Stimulated activated CD4-positive, alpha-beta T cell treated with anti-CD3 and anti-CD28 coated beads, Interleukin-1b, Interleukin-23, amount 100 ng/mL, for 48 hours (primary cell): ENCODE data around the gene GSG1L.

ENCODE experiments used
- DNase-seq: peaks from one replicate; pipeline ENCODE4 v3.0.0-alpha.2; 2020

The GSG1L gene

DNA sequence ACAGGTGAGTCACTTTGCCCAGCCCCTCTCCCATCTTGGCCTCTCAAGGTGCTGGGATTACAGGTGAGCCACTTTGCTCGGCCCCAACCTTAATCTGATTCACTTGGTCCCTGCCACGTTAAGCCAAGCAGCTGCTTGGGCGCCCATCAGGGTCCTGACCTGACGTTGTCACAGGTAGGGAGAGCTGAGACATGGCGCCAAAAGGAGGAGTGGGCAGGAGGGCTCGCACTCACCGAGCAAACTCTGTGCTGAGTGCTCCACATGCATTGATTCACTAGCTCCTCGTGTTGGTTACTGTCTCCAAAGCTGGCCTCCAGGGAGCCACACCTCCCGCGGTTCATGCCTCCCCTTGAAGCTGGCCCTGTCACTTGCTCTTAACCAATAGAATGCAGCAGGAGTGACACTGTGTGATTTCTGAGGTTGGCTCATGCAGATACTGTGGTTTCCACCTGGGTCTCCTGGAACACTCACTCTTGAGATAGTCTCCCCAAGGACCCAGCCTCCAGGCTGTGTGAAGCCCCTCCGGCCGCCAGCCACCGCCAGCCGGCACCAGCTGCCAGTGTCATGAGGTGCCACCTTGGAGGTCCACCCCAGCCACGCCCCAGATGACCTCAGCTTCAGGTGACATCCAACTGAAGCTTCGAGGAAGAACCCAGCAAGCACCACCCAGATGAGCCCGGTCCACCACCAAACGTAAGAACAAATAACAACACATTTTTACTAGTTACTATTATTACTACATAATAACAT lies 223.0 kb downstream of the GSG1L start:
- DNase-seq, result no peak

DNA sequence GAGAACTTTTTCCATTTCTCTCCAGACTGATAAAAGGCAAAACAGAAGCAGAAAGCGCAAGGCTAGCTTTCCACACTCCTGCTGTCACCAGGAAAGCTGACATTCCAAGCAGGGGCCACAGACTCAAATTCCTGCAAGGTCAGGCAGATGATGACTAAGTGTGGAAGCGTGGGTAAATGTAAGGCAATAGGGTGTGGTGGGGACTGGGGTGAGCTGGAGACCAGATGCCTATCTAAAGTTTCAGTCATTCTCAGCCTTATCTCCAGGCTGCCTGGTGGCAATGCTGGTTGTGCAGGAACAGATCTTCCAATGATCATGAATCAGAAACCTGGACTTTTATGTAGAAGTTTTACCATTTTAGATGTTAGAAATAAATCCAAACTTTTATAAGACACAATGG lies 224.1 kb downstream of the GSG1L start:
- DNase-seq, result no peak

DNA sequence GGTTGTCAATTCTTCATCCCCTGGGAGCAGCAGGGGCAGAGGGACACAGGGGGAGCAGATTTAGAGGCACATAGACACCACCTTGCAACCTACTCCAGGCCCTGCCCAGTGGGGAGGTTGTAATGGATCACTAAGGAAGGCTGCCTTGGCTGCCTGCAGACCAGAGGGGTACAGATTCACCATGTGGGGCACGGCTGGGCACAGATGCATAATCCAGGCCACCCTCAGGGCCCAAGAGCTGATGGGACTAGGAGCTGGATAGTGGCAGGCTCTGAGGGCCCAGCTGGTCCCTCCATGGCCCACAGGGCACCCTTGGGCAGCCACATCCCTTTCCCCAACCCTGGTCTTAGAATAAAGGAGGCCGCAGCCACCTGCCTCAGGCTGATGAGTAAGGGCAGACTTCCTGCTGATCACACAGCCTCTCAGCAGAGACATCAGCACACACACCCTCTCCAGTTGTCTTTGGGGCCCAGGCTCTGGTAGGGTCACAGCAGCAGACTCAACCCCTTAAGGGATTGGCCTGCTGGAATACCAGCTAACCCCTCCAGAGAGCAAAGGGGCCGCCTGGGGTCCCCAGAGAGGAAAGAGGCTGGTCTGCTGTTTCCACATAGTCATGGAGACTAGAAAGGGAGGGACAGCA lies 224.9 kb downstream of the GSG1L start:
- DNase-seq, result no peak

DNA sequence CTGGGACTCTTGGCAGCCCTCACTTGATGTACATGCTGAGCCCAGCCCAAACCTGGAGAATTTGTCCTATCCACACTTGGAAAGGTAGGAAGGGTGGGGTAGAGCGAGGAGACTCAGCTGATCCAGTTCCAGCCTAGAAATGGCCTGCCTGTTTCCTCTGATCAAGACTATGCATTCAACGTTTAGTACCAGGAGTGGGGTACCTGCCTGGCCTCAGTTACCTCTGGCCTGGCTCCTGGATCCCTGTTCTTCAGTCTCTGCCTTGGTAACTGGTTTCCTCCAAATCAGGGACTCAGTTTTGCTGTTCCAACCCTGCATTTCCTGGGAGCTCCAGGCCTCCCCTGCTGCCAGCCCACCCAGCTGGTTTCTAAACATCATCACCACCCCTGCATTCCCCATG lies 233.5 kb downstream of the GSG1L start:
- no peak for DNase-seq

DNA sequence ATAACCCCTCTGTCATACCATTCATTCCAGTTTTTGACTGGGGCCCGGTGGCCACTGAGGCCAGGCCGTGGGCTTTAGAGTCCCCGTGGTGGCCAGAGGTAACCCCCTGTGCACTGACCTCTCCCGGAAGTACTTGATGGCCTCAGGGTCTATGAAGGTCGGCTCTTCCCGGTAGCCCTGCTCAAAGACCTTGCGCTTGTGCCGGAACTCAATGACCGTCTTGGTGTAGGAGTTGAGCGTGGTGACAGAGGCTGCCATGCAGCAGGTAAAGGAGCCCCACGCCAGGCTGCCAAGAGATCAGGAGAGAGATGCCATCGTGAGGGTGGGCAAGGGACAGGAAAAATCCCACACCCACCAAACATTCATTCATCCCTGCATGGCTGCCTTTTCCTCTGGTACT lies 234.8 kb downstream of the GSG1L start:
- no peak for DNase-seq

DNA sequence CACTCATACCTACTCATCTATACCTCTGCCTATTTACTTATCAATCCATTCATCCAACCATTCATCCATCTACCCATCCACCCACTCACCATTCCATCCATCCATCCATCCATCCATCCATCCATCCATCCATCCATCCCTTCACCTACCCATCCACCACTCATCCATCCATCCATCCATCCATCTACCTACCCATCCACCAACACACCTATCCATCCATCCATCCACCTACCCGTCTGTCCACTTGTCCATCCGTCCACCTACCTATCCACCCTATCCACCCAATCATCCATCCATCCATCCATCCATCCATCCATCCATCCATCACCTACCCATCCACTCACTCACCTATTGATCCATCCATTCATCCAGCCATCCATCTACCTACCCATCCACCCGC lies 235.7 kb downstream of the GSG1L start:
- no peak for DNase-seq

DNA sequence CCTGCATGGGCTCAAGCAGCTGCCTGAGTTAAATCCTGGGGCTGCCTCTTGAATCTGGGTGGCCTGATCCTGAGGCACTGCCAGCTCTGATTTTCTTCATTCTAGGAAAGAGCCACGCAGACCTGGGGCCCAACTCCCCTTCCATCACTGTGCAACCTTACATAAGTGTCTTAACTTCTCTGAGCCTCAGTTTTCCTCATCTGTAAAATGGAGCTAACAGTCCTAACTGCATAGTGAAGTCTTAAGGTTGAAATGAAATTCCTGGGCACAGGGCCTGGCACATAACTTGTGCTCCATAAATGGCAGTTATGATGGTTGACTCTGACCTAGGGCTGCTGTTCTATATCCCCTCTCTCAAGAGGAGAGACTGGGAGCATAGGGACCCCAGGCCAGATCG lies 236.6 kb downstream of the GSG1L start:
- no peak for DNase-seq

DNA sequence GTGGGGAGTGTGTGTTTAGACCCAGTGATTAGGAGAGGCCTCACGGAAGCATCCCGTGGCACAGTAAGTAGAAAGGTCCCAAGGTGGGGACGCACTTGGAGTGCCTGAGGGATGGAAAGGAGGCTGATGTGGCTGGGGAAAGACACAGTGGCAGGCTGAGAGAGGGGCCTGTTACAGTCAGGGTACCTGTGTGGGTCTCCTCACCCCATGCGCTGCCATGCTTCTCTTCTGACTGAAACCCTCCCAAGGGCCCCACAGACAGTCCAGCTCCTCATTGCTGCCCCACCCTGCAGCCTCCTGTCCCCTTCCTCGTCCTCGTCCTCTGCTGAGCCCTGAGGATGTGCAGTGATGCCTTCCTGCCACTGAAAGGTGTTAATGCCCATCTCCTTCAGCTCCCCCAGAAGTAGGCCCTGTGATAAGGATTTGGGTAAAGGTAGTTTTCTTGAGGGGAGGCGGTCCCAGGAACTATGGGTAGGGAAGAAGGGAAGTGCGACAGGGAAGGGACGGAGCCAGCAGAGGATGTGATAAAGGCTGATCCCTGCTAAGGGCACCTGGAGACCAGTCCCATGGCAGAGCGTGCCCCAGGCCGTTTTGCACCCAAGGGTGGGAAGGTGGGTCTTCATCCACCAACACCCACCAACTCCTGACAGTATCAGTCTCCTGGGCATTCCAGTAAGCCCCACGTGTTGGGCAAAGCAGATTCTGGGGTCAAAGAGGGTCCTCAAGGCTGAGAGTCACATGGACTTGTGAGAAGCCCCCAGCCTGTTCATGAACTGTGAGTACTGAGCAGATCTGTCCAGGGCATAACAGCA lies 237.2 kb downstream of the GSG1L start:
- DNase-seq, result no peak

DNA sequence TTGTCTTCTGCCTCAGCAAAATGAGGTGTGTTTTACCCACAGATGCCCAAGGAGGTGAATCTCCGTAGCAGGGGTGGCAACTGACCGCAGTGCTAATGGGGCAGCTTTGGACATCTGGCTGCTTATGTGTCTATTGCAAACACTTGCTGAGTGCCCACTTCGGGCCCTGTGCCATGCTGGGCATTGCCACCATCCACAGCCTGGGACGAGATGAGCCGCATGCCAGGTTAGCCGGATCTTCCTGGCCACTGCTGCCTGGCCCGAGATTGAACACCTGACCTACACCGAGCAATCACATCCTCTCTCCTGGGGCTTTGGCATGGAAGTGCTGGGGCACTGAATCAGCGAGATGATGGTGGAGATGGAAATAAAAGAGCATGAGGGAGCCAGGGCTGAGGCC lies 238.7 kb downstream of the GSG1L start:
- no peak for DNase-seq

DNA sequence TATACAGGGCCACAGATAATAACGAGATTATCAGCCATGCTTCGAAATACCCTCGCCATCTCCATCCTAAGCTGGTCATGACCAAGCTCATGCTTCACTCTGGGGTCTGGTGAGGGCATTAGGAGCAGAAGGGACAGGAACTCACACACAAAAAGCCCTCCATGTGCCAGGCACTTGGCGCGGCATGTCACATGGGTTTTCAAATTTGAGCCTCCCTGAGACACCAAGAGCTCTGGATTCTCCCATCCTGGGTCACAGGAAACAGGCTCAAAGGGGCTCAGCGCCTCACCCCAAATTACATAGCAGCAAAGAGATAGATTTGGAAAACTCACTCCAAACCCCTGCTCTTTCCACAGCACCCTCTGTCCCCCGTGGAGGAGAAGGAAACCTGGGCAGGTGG lies 239.5 kb downstream of the GSG1L start:
- no peak for DNase-seq

DNA sequence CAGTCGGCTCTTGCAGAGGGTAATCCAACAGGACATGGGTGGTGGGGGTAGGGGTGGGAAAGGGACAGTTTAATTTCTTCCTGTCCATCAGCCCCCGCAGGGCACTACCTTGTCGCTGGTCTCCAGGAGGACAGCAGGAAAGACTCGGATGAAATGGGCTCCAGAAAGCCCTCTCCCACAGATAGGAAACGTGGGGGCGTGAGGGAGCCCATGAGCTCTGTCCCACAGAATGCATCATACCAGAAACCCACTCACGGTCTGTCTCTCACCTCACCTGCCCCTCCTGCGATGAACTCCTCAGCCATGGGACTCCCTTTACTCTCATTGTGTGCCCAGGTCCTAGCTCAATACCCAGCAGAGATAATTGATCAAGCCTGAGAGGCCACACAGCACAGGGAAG lies 240.1 kb downstream of the GSG1L start:
- DNase-seq, result no peak

DNA sequence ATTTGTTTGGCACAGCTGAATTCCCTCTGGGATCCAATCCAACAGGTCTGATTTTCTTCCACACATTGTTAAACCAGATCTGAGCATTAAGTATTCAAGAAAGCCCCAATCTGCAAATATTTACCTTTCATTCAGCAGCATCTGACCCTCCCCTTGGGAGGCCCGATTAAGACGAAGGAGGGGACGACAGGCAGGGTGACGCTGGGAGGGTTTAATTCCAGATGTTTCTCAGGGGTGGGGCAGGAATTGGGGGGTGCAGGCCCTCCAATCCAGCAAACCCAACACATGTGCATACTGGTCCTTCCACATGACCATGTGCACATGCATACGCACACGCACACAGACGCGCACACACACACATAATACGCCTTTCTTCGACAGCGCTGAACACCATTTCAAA lies 240.5 kb downstream of the GSG1L start:
- DNase-seq, result no peak

DNA sequence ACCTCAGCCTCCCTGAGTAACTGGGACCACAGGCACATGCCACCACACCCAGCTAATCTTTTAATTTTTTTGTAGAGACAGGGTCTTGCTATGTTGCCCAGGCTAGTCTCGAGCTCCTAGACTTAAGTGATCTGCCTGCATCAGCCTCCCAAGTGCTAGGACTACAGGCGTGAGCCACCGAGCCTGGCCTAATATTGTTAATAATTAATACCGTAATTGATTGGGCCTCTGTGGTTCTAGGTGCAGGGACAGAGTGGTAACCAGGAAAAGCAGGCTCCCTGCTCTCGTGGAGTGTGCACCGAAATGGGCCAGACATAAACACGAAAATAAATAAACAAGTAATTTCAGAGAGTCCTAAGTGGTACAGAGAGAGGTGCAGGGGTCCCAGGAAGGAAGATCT lies 241.0 kb downstream of the GSG1L start:
- no peak for DNase-seq

DNA sequence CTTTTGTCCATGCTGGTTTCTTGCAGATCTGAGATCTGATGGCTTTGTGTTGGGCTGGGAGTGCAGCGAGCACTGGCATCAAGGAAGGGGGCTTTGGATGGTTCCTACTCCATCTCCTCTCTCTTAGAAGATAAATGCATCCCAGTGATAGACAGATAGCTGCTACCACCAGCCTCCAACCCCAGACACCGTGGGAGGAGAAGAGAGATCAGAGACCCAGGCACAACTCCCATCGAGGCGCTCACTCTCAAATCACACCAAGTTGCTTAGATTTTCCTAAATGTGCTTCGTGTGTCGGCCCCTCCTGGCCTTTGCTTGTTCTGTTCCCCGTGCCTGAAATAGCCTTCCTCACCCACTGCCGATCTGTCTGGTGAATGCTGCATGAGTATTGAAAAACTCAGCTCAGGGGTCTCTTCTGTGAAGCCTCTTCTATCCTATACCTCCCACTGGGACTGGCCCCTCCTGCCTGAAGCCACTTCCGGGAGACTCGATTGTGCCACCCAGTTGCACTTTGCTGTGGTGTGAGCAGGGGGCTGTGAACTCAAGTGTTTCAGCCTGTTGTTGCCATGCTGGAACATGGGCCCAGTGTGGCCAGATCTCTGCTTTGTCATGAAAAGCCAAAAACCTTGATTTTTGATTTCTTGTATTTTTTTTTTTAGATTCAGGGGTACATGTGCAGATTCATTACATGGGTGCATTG lies 242.7 kb downstream of the GSG1L start:
- DNase-seq, result no peak

DNA sequence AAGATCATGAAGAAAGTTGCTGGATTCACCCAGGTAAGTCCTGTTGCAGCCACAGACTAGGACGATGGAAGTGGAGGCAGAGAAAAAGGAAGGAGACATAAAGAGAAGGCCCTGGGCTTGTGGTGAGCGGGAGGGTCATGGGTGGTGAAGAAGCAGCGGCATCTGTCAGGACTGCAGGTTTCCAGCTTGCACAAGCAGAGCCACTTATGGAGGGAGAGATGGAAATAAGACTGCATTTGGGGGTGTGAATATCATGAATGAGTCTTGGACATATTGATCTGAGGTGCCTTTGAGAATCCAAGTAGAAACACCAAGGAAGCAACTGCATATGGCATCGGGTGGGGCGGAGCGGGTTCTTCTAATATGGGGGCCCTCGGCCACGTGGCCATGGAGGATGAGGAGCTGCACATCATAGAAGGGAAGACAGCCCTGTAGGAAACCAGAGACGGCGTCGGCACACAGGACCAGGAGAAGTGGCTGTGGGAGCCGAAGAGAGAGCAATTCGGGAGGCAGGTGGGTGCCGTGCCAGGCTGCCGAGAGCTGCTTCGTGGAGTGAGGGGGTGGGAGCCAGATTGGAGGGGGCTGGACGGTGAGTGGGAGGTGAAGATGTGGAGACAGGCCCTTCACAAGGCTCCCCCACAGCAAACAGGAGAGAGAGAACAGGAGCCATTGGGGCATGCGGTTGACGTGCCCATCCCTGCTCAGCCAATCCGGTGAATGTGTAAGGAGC lies 243.5 kb downstream of the GSG1L start:
- DNase-seq, result no peak

DNA sequence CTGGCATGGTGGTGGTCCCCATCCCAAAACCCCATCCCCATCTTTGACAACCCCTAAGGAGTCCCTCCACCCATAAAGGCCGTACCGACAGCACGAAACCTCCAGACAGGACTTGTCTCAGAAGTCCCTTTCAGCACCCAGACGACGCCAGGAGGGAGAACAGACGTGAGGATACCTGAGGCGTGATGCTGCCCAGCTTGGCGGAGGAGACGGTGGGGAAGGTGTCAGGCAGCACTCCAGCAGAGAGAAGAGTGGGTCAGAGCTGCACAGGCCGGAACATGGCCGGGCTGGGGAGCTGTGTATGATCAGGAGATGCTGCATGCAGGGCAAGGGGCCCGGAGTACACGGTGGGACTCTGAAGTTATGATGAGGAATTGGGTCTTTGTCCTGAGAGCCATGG lies 244.2 kb downstream of the GSG1L start:
- no peak for DNase-seq

DNA sequence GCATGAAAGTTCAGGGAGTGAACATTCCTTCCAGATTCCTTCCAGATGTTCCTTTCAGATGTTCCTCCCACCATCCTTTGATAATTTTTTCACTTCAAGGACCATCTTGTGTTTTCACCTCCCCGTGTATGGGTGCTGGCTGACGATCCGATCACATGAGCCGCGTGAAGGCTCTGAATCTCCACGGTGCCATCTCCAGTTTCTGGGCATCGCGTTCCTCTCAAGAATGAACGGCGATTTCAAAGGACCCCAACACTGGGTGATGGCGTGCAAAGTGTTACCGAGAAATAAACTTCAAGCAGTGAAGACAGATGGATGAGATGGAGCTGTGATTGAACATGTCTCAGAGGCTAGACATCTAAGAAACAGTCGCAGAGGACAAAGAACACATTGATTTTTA lies 245.3 kb downstream of the GSG1L start:
- no peak for DNase-seq

DNA sequence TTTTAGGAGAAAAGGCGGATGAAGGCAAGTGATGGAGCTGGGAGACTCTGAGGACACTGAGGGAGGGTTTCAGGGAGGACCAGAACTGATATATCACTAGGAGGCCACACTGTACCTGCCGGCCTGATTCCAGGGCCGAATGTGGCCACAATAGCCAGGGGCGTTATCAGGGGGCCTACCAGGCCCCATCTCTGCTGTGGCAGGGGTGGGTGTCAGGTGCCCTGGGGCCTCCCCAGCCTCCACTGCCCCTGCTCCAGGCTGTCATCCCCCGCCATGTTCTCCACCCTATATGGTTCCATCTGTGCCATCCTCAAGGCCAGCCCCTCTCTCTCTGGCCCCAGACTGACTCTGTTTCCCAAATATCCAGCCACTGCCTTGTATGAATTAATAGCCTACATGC lies 246.5 kb downstream of the GSG1L start:
- DNase-seq, result no peak

DNA sequence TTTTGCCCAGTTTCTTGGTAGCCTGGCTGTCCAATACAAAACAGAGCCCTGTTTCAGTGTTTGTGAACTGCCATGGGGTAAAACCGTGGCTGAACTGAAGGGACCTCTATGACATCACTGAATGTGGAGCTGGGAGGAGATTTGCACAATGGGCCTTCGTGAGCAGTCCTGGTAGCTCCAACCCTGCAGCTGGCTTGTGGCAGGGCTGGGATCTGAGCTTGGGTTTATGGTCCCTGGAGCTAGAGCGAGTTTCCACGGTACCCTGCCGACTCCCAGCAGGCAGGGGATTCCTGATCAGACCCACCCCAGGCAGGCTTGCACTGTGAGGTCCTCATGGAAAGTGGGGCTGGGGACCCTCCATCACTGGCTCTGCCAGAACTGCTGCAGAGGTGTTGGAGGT lies 247.0 kb downstream of the GSG1L start:
- no peak for DNase-seq

DNA sequence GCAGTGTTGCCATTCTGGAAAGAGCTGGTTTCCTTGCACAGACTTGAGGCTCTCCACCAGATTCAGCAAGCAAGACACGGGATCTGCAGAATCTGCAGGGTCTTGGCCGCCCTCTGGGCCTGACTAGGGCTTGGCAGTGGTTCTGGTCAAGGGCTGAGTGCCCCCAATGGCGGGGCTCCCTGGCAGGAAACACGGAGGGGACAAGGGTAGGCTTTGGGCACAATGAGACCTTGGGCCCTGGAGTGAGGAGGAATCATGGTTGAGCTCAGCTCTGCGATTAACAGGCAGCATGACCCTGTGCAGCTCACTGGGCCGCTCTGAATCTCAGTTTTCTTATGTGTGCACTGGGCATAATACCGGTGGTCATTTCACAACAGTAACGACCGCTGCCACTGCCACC lies 249.9 kb downstream of the GSG1L start:
- DNase-seq, result no peak

DNA sequence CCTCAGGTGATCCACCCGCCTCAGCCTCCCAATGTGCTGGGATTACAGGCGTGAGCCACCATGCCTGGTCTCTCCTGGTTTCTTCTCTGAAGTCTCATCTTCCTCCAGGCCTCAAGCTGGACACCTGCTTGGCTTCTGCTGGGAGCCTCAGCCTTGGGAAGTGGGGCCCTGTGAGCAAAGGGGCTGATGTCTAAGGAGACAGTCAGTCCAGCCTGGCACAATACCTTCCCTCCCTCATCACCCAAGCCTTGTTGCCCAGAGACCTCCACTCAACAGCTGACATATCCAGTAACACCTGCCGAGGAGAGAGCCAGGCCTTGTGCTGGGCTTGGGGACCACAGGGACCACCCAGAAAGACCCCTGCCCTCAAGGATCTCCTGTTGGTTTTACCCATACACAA lies 251.6 kb downstream of the GSG1L start:
- no peak for DNase-seq

DNA sequence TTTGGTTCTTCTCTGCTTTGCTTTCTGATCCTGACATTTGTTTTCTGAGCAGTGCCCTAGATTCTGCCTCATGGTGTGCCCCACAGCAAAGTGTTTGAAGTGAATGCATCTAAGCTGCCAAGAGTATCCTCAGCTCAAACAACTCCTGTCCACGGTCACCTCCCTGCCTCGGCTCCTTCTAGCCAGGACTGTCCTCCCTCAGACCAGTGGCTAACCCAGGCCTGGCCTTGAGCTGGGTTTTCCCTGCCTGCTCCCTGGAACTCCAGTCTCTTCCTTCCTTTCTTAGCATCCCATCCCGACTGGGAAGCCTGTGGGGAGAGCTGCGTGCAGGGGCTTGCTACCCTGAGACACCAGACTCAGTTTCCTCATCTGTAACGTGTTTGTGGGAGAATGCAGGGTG lies 256.5 kb downstream of the GSG1L start:
- DNase-seq, result no peak

DNA sequence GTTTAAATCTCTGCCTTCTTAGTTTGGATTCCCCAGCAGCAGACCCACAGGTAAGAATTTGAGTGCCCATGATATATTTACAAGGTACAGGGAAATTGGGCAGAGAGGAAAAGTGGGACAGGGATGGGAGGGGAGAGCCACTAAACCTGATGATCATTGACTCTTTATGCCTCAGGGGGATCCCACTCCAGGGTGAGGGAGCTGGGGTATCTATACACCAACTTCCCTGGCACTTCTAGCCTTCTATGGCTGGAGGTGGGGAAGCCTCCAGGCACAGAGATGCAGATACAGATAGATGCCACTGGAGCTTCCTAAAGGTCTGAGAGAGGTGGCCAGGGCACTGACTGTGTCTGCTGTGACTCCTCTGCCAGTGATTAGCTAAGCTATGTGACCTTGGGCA lies 257.1 kb downstream of the GSG1L start:
- no peak for DNase-seq
